ENCODE measurements around the gene PLK5. TPM values are rescaled to one million over a fixed set of nuclear protein-coding genes. Genes with fewer than 3 reads are reported as not detected.

Gene PLK5
- total and polyA plus RNA-seq, 4 donors: 0.03 TPM; not detected in 3

DNA sequence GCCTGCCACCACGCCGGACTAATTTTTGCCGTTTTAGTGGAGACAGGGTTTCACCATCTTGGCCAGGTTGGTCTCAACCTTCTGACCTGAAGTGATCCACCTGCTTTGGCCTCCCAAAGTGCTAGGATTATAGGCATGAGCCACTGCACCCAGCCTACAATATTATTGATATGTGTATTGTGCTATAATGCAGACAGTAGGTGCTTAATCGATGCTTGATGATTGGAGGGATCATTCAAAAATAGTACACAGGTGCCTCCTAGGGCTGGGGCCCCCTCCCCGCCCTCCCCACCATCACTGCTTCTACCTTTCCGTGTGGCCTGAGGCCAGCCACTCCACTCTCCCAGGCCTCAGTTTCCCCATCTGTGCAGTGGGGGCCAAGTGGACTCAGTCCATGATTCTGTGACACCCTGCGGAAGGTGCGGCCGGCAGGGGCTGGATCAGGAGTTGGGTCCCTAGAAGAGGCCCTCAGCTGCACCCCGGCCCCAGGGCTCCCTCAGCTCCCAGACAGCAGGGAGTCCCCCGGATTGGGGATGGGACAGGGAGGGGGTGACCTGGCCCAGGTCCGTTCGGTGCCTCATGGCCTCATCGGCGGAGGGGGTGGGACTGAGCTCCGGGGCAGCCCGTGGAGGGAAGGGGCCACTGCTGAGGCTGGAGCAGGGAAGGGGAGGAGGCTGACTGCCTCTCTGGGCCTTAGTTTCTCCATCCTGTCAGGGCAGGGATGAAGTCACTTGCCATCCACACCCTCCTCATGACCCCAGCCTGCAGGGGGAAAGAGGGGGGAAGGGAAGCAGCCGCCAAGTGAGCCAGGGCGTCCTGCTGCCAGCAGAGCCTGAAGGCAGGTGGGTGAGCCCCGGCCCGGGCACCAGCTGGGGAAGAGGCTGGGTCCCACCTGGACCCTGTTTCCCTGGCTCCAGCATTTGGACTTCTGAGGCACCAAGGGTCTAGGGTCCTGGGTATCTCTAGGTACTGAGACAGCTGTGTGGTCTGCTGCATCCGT, 12.3 kb upstream of the PLK5 start:
- H3K4me1 ChIP-seq (ENCODE audit: control insufficient read depth in 4 of 4, insufficient read depth in 4 of 4, low read length in 3 of 4): peaks cover 3 to 25% (median 15%) of the 10 kb centered on the region in 4 donors
- peaks cover 0 to 3% (median 0%) of the 10 kb centered on the region in 4 donors for H3K27me3 ChIP-seq (ENCODE audit: control insufficient read depth in 4 of 4, insufficient read depth in 4 of 4, low read length in 3 of 4)
- H3K4me3 ChIP-seq (ENCODE audit: low read depth in 1 of 3, low read length in 3 of 3): no peak overlapping the region
- no peak overlapping the region for H3K9ac ChIP-seq (ENCODE audit: low read depth in 1 of 2, low read length in 2 of 2)
- 57% methylated on average over 22 of the region's 22 CpGs for WGBS
- H3K9me3 ChIP-seq (ENCODE audit: control insufficient read depth in 4 of 4, low read length in 3 of 4): no peaks in the 10 kb centered on the region
- TF ChIP-seq FOXA2 (IDR thresholded peaks at IDR 0.05): no peak
- TF ChIP-seq, protein P1, sequence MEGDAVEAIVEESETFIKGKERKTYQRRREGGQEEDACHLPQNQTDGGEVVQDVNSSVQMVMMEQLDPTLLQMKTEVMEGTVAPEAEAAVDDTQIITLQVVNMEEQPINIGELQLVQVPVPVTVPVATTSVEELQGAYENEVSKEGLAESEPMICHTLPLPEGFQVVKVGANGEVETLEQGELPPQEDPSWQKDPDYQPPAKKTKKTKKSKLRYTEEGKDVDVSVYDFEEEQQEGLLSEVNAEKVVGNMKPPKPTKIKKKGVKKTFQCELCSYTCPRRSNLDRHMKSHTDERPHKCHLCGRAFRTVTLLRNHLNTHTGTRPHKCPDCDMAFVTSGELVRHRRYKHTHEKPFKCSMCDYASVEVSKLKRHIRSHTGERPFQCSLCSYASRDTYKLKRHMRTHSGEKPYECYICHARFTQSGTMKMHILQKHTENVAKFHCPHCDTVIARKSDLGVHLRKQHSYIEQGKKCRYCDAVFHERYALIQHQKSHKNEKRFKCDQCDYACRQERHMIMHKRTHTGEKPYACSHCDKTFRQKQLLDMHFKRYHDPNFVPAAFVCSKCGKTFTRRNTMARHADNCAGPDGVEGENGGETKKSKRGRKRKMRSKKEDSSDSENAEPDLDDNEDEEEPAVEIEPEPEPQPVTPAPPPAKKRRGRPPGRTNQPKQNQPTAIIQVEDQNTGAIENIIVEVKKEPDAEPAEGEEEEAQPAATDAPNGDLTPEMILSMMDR (IDR thresholded peaks at IDR 0.05; ENCODE audit: low read depth, low read length, missing input control): no peak
- TF ChIP-seq, protein P2, sequence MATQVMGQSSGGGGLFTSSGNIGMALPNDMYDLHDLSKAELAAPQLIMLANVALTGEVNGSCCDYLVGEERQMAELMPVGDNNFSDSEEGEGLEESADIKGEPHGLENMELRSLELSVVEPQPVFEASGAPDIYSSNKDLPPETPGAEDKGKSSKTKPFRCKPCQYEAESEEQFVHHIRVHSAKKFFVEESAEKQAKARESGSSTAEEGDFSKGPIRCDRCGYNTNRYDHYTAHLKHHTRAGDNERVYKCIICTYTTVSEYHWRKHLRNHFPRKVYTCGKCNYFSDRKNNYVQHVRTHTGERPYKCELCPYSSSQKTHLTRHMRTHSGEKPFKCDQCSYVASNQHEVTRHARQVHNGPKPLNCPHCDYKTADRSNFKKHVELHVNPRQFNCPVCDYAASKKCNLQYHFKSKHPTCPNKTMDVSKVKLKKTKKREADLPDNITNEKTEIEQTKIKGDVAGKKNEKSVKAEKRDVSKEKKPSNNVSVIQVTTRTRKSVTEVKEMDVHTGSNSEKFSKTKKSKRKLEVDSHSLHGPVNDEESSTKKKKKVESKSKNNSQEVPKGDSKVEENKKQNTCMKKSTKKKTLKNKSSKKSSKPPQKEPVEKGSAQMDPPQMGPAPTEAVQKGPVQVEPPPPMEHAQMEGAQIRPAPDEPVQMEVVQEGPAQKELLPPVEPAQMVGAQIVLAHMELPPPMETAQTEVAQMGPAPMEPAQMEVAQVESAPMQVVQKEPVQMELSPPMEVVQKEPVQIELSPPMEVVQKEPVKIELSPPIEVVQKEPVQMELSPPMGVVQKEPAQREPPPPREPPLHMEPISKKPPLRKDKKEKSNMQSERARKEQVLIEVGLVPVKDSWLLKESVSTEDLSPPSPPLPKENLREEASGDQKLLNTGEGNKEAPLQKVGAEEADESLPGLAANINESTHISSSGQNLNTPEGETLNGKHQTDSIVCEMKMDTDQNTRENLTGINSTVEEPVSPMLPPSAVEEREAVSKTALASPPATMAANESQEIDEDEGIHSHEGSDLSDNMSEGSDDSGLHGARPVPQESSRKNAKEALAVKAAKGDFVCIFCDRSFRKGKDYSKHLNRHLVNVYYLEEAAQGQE (IDR thresholded peaks at IDR 0.05): no peak
- TF ChIP-seq SP1 (IDR thresholded peaks at IDR 0.05): no peak
- no peak for TF ChIP-seq RAD21 (IDR thresholded peaks at IDR 0.05)
- TF ChIP-seq FOXA1 (IDR thresholded peaks at IDR 0.05): no peak
- no peak for TF ChIP-seq HNF4A (conservative IDR thresholded peaks at IDR 0.05)
- H3K27ac ChIP-seq (ENCODE audit: low read depth in 1 of 2, low read length in 2 of 2): no peak overlapping the region
- no peak for DNase-seq (ENCODE audit: low spot score)
- H3K36me3 ChIP-seq (ENCODE audit: control insufficient read depth in 4 of 4, insufficient read depth in 3 of 4, low read depth in 1 of 4, low read length in 3 of 4): no peaks in the 10 kb centered on the region

DNA sequence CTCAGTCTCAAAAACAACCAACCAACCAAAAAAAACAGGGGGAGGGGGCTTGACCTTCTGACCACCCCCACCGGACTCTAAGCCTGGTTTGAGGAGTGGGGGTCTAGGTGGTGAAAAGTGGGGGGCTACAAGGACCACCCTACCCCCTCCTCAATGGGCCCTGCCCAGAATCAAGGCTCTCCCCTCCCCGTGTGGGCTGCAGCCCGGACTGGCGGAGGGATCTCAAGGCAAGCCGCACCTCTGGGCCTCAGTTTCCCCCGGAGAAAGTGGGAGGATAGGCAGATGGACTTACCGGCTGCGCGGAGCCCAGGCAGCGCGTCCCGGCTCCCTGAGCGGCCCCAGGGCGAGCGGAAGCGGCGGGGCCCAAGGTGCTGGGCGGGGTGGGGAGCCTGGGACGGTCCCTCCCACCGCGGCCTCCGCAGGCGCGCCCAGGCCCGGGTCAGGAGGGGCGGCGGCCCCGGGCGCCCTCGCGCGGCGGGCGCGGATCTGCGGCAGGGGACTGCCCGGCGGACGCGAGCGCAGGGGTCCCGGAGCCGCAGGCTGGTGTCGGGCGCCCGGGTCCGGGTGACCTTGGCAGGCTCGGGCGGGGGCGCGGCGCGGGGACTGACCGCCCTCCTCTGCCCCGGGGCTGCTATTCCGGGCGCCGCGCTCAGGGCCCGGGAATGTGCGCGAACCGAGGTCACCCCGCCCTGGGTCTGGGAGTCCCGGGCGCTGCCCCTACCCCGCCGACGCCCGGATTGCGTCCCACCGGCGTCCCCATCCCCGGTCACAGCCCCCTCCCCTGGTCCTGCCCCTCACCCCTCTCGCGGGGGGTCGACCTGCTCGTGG, 11.0 kb upstream of the PLK5 start, which contains the start of gene ADAMTSL5:
ADAMTSL5 (minus strand) TSS at position 349 of the 828 bp plus-strand sequence. CDS start 2,076 bp downstream, outside the sequence.
- H3K27me3 ChIP-seq (ENCODE audit: control insufficient read depth in 4 of 4, insufficient read depth in 4 of 4, low read length in 3 of 4): peaks cover 0 to 3% (median 0%) of the 10 kb centered on the region in 4 donors
- TF ChIP-seq HNF4A (conservative IDR thresholded peaks at IDR 0.05): no peak
- TF ChIP-seq, protein P2 (IDR thresholded peaks at IDR 0.05): no peak
- TF ChIP-seq, protein P1 (IDR thresholded peaks at IDR 0.05; ENCODE audit: low read depth, low read length, missing input control): peak; percentile 17
- no peak for TF ChIP-seq GABPA (IDR thresholded peaks at IDR 0.05 in 1 of 2, conservative IDR thresholded peaks at IDR 0.05 in 1 of 2)
- TF ChIP-seq YY1 (IDR thresholded peaks at IDR 0.05): no peak
- no peak for TF ChIP-seq NR2F2 (IDR thresholded peaks at IDR 0.05)
- TF ChIP-seq, protein P3, sequence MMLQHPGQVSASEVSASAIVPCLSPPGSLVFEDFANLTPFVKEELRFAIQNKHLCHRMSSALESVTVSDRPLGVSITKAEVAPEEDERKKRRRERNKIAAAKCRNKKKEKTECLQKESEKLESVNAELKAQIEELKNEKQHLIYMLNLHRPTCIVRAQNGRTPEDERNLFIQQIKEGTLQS (IDR thresholded peaks at IDR 0.05): no peak
- TF ChIP-seq SP1 (IDR thresholded peaks at IDR 0.05): no peak
- peak in 1 of 2 donors; percentile 16 for TF ChIP-seq RAD21 (IDR thresholded peaks at IDR 0.05)
- TF ChIP-seq, protein P4, sequence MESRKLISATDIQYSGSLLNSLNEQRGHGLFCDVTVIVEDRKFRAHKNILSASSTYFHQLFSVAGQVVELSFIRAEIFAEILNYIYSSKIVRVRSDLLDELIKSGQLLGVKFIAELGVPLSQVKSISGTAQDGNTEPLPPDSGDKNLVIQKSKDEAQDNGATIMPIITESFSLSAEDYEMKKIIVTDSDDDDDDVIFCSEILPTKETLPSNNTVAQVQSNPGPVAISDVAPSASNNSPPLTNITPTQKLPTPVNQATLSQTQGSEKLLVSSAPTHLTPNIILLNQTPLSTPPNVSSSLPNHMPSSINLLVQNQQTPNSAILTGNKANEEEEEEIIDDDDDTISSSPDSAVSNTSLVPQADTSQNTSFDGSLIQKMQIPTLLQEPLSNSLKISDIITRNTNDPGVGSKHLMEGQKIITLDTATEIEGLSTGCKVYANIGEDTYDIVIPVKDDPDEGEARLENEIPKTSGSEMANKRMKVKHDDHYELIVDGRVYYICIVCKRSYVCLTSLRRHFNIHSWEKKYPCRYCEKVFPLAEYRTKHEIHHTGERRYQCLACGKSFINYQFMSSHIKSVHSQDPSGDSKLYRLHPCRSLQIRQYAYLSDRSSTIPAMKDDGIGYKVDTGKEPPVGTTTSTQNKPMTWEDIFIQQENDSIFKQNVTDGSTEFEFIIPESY (IDR thresholded peaks at IDR 0.05): no peak
- no peak for TF ChIP-seq TAF1 (conservative IDR thresholded peaks at IDR 0.05)

More for the DNA sequence above, 11.0 kb upstream of the PLK5 start, which contains the start of gene ADAMTSL5:
- Histone ChIP-seq H3K27ac (ENCODE audit: low read depth in 1 of 2, low read length in 2 of 2) (no peak within 1 kb of the TSS), H3K36me3 (ENCODE audit: control insufficient read depth in 4 of 4, insufficient read depth in 3 of 4, low read depth in 1 of 4, low read length in 3 of 4) (no peaks in the 10 kb centered on the region), H3K4me3 (ENCODE audit: low read depth in 1 of 3, low read length in 3 of 3) (peak within 1 kb of the TSS in 2 of 3 donors; percentile 37 to 40), H3K4me1 (ENCODE audit: control insufficient read depth in 4 of 4, insufficient read depth in 4 of 4, low read length in 3 of 4) (peaks cover 0 to 19% (median 9%) of the 10 kb centered on the region in 4 donors), H3K9me3 (ENCODE audit: control insufficient read depth in 4 of 4, low read length in 3 of 4) (no peaks in the 10 kb centered on the region), H3K9ac (ENCODE audit: low read depth in 1 of 2, low read length in 2 of 2) (no peak within 1 kb of the TSS)
- peak; percentile 63 for DNase-seq (ENCODE audit: low spot score)
- 4% methylated on average over 78 of the region's 78 CpGs for WGBS
